ENCODE results near the gene MGST3.
"Not testable (repeated sequence)": the region's sequence is repeated elsewhere in the genome, so short reads cannot be mapped to it uniquely, and the experiment has no call there.

Gene MGST3

GRCh38 chr1:165630629-165631341, at the start of gene MGST3:
TSS of gene MGST3 (plus strand) at chr1:165631234. CDS start at chr1:165649848, 18,614 bp downstream.
- peak within 1 kb of the TSS; percentile 80 for H3K4me3 ChIP-seq (ENCODE audit: low read length)
- peaks cover 29% of the 10 kb centered on the region for H3K27me3 ChIP-seq (ENCODE audit: control insufficient read depth, low read length)
- H4K20me1 ChIP-seq (ENCODE audit: control insufficient read depth, insufficient read depth, low read depth, low read length): no peaks in the 10 kb centered on the region
- no peaks in the 10 kb centered on the region for H3K36me3 ChIP-seq (ENCODE audit: control insufficient read depth, low read length)
- H3K4me2 ChIP-seq (ENCODE audit: low read length): peak within 1 kb of the TSS; percentile 92
- peak within 1 kb of the TSS; percentile 67 for H3K27ac ChIP-seq (ENCODE audit: low read depth, low read length)
- H3K4me1 ChIP-seq (ENCODE audit: control insufficient read depth, low read length): peaks cover 42% of the 10 kb centered on the region
- no peaks in the 10 kb centered on the region for H3K79me2 ChIP-seq (ENCODE audit: control insufficient read depth, low read length)
- H3K9me3 ChIP-seq (ENCODE audit: control insufficient read depth, insufficient read depth, low read length): no peaks in the 10 kb centered on the region
- TF ChIP-seq CTCF (IDR thresholded peaks at IDR 0.05; ENCODE audit: low read depth, low read length, poor library complexity, severe bottlenecking) (no peak), EZH2phosphoT487 (IDR thresholded peaks at IDR 0.05; ENCODE audit: borderline replicate concordance, low read length) (no peak)
- H3K9me2 ChIP-seq (replicated peaks; ENCODE audit: control insufficient read depth, low read length): no peaks in the 10 kb centered on the region
- H3F3A ChIP-seq (ENCODE audit: control insufficient read depth, insufficient read depth): peaks cover 11% of the 10 kb centered on the region

- Histone ChIP-seq H3K4me2 (ENCODE audit: low read length) (no peak overlapping the region), H3K9me2 (replicated peaks; ENCODE audit: control insufficient read depth, low read length) (no peaks in the 10 kb centered on the region), H3K27me3 (ENCODE audit: control insufficient read depth, low read length) (peaks cover 38% of the 10 kb centered on the region), H3K4me3 (ENCODE audit: low read length) (no peak overlapping the region), H3K36me3 (ENCODE audit: control insufficient read depth, low read length) (no peaks in the 10 kb centered on the region), H3K79me2 (ENCODE audit: control insufficient read depth, low read length) (no peaks in the 10 kb centered on the region), H4K20me1 (ENCODE audit: control insufficient read depth, insufficient read depth, low read depth, low read length) (no peaks in the 10 kb centered on the region), H3K9me3 (ENCODE audit: control insufficient read depth, insufficient read depth, low read length) (no peaks in the 10 kb centered on the region), H3K4me1 (ENCODE audit: control insufficient read depth, low read length) (no peaks in the 10 kb centered on the region), H3F3A (ENCODE audit: control insufficient read depth, insufficient read depth) (no peaks in the 10 kb centered on the region), H3K27ac (ENCODE audit: low read depth, low read length) (no peak overlapping the region)
- TF ChIP-seq EZH2phosphoT487 (IDR thresholded peaks at IDR 0.05; ENCODE audit: borderline replicate concordance, low read length) (no peak), CTCF (IDR thresholded peaks at IDR 0.05; ENCODE audit: low read depth, low read length, poor library complexity, severe bottlenecking) (no peak)
These were observed 49.1 kb upstream of the MGST3 start for GRCh38 chr1:165581926-165582325.

GRCh38 chr1:165586398-165586797, 44.6 kb upstream of the MGST3 start:
- peaks cover 60% of the 10 kb centered on the region for H3K27me3 ChIP-seq (ENCODE audit: control insufficient read depth, low read length)
- H3K9me3 ChIP-seq (ENCODE audit: control insufficient read depth, insufficient read depth, low read length): no peaks in the 10 kb centered on the region
- H4K20me1 ChIP-seq (ENCODE audit: control insufficient read depth, insufficient read depth, low read depth, low read length): peaks cover 6% of the 10 kb centered on the region; the same call in 1 of the 2 replicates
- no peak overlapping the region for H3K4me3 ChIP-seq (ENCODE audit: low read length)
- no peaks in the 10 kb centered on the region for H3F3A ChIP-seq (ENCODE audit: control insufficient read depth, insufficient read depth)
- no peaks in the 10 kb centered on the region for H3K79me2 ChIP-seq (ENCODE audit: control insufficient read depth, low read length)
- no peaks in the 10 kb centered on the region for H3K36me3 ChIP-seq (ENCODE audit: control insufficient read depth, low read length)
- no peak overlapping the region for H3K27ac ChIP-seq (ENCODE audit: low read depth, low read length)
- H3K9me2 ChIP-seq (replicated peaks; ENCODE audit: control insufficient read depth, low read length): no peaks in the 10 kb centered on the region
- no peak overlapping the region for H3K4me2 ChIP-seq (ENCODE audit: low read length)
- TF ChIP-seq EZH2phosphoT487 (IDR thresholded peaks at IDR 0.05; ENCODE audit: borderline replicate concordance, low read length) (no peak), CTCF (IDR thresholded peaks at IDR 0.05; ENCODE audit: low read depth, low read length, poor library complexity, severe bottlenecking) (no peak)
- H3K4me1 ChIP-seq (ENCODE audit: control insufficient read depth, low read length): no peaks in the 10 kb centered on the region

GRCh38 chr1:165591391-165591790, 39.6 kb upstream of the MGST3 start:
- H3K4me3 ChIP-seq (ENCODE audit: low read length); H3K36me3 ChIP-seq (ENCODE audit: control insufficient read depth, low read length); H3F3A ChIP-seq (ENCODE audit: control insufficient read depth, insufficient read depth); H3K79me2 ChIP-seq (ENCODE audit: control insufficient read depth, low read length); H3K9me2 ChIP-seq (replicated peaks; ENCODE audit: control insufficient read depth, low read length); H3K4me2 ChIP-seq (ENCODE audit: low read length); H3K27ac ChIP-seq (ENCODE audit: low read depth, low read length); H3K9me3 ChIP-seq (ENCODE audit: control insufficient read depth, insufficient read depth, low read length); H3K4me1 ChIP-seq (ENCODE audit: control insufficient read depth, low read length): not testable (repeated sequence)
- H3K27me3 ChIP-seq (ENCODE audit: control insufficient read depth, low read length): peaks cover 76% of the 10 kb centered on the region
- peaks cover 12% of the 10 kb centered on the region; the same call in 1 of the 2 replicates for H4K20me1 ChIP-seq (ENCODE audit: control insufficient read depth, insufficient read depth, low read depth, low read length)

All from DOHH2 (cell line).